SKM-1 (cell line): ENCODE data around the gene HOXA9.

ENCODE experiments used
- DNase-seq: peaks from one replicate; lab custom pipeline; 2025; ENCODE audit not compliant: unreplicated experiment; lab: John Stamatoyannopoulos, UW

HOXA9 gene

GRCh38 chr7:27116031-27116961, 49.0 kb downstream of the HOXA9 start:
- DNase-seq = no peak

- DNase-seq = no peak
These were observed 49.9 kb downstream of the HOXA9 start for GRCh38 chr7:27115221-27116026.

- no peak for DNase-seq
These were observed 50.5 kb downstream of the HOXA9 start for GRCh38 chr7:27114881-27115220.

GRCh38 chr7:27113991-27114769, 51.2 kb downstream of the HOXA9 start:
- DNase-seq = no peak

DNA sequence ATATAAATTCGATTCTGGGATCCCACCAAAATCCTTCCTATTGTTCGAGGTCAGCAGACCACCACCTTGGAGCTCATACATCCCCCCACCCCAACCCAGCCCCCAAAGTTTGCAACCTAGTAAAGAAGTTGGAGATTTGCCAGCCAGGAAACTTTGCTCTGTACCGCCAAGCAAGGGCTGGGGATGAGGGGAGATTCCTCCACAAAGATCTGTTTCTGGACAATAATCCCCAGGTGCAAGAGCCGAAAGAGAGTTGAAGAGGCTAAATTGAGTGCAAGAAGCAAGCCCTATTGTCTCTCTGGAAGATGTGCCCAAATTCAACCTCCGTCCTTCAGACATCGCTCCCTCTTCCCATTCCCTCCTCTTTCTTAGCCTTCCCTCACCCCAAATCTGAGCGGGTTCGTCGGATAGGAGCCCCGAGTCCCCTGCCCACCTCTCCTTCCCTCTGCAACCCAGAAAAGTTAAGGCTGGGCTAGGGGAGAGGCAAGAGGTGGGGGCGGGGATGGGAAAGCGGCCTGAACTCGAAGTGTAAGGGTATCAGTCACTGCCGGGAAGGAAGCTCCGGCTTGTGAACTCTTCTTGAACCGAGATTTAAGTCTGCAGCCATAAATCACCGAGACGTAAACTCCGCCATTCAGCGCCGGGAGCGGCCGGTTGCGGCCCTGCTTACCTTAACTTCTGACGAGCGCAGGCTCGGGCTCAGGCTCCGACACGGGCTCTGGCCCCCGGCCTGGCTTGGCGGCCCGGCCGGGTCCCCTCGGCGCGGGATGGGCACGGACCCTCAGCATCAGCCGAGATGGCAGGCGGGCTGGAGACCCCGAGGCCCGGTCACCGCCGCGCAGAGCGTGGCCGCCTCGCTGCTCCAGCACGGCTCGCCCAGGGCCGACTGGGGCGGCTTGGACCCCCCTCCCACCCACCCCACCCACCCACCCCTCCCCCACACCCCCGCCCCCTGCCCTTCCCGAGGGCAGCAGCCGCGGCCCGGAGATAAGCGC, 52.1 kb downstream of the HOXA9 start:
- DNase-seq = no peak
